CD4-positive, alpha-beta T cell treated with Interleukin-4 for 4 hours (primary cell): ENCODE results near the gene ALG9.

Experiments
- DNase-seq: peaks from one replicate; pipeline ENCODE4 v3.0.0-alpha.2; 2020

The ALG9 gene

DNA sequence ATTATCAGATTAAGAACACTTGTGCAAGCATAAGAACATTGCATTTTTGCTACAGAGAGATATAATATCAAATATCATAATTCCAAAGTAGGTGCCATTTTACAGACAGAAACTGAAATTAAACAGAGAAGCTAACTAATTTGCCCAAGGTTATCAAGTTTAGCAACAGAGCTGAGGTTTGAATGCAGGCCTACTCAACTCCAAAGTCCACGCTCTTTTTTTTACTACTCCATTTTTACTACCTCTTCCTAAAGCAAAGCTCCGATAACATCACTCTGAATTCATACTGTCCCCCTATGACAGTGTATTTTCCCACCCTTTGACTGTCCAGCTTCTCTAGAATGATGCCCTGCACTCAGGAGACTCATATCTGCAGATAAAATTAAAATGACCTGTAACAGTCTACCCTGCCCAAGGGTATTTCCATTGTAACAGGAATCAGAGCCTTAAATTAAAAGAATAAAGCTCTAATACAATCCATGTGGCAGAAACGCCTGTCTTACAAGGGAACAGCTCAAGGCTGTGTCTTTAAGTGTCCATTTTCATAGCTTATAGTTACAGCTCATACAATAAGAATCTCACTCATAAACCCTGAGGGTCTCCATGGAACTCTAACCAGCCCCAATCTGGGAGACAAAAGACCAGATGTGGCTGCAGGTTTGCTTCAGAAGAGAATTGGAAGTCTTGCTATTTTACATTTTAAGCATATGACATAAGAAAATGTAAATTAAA lies 36.8 kb downstream of the ALG9 start:
- no peak for DNase-seq

DNA sequence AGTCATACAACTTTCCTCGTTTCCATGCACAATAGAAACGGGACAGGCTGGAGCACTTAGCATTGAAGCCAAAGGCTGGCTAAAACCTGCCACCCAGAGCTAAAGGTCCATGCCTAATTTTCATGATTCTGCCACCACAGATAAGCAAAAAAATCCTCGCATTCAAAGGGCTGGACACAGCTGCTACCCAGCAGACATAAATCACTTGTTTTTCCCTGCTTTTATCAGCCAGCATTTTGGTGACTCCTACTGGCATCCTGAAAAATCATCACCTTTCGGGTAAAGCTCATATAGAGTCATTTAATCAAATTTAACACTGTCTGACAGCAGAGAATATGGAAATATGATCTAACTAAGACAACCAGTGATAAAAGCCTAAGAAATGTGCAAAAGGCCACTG lies 37.9 kb downstream of the ALG9 start:
- DNase-seq, result no peak

- no peak for DNase-seq
Observed at GRCh38 chr11:111829185-111829968, 42.0 kb downstream of the ALG9 start.

GRCh38 chr11:111826322-111826950 lies 44.9 kb downstream of the ALG9 start:
- no peak for DNase-seq

DNA sequence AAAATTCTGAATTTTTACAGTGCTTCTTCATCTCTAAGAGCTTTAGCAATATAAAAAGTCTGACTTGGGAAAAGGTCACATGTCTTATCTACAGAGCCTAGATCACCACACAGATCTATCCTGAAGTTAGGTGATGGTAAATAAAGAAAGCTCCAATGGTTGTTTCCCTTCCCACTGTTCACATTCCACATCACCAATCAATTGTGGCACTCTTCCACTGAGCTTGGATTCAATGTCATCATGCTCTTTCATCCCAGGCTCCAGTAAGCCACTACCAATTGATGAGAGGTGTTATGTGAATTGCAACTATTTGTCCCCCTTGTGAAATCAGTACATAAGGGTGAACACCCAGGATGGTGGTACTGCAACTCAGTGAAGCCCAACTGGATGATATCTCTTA lies 47.8 kb downstream of the ALG9 start:
- no peak for DNase-seq

- no peak for DNase-seq
Observed at GRCh38 chr11:111823131-111823530, 48.2 kb downstream of the ALG9 start.

GRCh38 chr11:111819829-111820237 lies 51.5 kb downstream of the ALG9 start:
- DNase-seq, result no peak

DNA sequence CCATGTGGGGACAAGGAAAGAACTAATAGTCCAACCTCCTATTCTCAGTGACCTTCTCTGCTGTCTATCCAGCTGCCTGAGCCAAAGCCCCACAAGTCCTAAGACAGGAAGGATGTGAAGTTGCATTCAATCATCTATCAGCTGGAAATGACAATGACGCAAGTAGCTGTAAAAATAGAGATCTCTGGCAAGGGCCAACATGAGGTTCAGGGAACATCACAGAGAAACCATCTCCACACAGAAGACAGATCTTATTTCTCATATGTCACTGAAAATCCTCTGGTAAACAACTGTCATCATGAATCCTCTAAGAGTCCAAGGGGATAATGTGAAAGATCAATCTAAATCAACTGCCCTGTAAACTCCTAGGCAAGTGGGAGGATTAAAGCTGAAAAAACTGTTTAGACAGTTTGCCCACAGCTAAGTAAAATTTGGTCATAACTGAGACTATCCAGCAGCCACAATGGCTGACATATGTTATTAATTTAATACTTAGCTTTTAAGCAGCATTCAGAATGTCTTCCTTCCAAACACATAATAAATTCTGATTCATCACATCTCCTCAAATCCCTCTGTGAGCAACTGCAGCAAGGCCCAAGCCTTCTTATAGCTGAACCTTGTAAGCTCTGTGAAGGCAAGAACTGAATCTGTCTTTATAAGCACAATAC lies 52.1 kb downstream of the ALG9 start:
- no peak for DNase-seq

- no peak for DNase-seq
Observed at GRCh38 chr11:111815489-111815888, 55.9 kb downstream of the ALG9 start.

DNA sequence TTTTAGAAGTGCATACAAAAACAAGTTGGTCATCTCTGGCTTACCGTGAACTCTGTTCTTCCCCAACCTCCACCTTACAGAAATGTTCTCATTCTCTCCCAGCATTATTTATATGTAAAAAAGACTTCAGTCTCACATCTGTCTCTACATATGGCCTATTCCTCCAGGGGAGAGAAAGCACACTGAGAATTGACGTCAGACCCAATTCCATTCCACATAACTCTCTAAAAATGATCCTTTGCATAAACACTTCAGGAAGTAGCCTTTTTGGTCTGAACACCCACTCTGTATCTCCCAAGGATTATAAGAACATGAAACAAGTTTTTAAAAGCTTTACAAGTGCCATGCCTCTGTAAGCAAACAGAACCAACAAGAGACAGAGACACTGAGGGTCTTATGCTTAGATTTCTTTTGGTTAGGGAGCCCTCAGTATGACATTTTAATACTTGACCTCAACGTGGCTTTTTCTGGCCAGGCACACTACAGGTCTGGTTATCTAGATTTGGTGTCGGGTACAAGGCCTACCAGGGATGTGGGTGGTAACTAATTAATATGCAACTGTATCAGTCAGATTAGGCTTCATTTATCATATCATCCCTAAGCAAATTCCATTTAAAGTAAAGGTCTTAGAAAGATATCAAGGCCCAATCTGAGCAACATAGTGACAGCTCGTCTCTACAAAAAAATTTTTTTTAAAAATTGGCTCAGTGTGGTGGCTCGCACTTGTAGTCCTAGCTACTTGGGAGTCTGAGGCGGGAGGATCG lies 56.6 kb downstream of the ALG9 start:
- DNase-seq, result no peak

- DNase-seq, result no peak
Observed at GRCh38 chr11:111814106-111814505, 57.3 kb downstream of the ALG9 start.

GRCh38 chr11:111812211-111812610 lies 59.2 kb downstream of the ALG9 start:
- no peak for DNase-seq

DNA sequence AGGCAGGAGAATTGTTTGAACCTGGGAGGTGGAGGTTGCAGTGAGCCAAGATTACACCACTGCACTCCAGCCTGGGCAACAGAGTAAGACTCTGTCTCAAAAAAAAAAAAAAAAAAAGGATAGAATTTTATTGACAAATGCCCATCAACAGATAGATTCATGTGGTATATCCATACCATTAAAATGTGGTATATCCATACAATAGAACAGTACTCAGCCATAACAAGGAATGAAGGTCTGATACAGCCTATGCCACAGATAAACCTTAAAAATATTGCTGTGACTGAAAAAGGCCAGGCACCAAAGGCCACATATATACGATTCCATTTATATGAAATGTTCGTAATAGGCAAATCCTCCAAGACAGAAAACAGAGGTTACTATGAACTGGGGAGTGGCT lies 59.9 kb downstream of the ALG9 start:
- no peak for DNase-seq

DNA sequence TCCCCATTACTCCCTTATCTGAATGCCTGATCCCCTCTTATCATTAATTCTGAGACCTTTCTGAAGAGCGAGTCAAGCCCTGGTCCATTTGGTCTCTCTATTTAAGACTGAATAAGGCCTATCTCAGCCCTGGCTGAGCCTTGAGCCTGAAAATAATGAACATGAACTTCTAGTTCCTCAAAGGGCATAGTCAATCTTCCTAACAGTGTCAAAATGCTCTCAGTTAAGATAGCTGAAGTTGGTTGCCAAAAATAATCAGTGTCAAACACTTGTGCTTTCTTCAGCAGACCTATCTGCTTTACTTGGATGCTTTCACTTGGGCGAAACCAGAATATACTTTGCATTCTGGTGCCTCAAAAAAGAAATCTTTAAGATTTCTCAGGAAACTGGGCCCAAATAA lies 62.5 kb downstream of the ALG9 start:
- no peak for DNase-seq

GRCh38 chr11:111808063-111808588 lies 63.3 kb downstream of the ALG9 start:
- no peak for DNase-seq

- no peak for DNase-seq
Observed at GRCh38 chr11:111807076-111807475, 64.3 kb downstream of the ALG9 start.

DNA sequence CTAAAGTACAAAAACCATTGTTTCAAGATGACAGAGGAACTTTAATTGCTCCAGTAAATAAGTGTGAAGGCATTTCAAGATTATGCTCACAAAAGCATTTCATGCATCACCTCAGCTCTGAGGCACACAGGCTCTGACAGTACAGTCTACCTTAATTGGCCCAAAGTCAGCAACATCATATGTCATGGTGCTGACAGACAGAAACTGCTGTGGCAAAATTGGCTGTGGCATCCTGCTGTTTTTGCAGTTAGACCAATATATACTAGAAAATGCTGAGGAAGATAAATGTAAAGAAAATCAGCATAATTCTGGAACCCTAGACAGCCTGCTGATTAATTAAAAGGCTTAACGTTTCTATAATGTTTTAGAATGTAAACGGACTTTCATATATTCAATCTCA lies 70.2 kb downstream of the ALG9 start:
- DNase-seq, result no peak

- no peak for DNase-seq
Observed at GRCh38 chr11:111798279-111798678, 73.1 kb downstream of the ALG9 start.

DNA sequence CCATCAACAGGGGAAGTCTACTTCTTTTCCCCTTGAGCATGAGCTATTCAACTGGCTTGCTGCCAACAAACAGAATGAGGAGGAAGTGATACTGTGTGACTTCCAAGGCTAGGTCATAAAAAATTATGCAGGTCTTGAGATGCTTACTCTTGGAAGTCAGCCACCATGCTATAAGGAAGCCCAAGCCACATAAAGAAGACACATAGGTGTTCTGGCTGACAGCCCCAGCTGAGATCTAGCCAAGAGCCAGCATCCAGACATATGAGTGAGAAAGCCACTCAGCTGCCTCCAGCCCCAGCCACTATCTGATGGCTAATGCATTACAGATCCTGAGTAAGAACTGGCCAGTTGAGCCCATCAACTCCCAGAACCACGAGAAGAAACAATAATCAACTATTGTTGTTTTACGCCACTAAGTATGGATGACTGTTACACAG lies 74.2 kb downstream of the ALG9 start:
- peak; percentile 5 for DNase-seq

DNA sequence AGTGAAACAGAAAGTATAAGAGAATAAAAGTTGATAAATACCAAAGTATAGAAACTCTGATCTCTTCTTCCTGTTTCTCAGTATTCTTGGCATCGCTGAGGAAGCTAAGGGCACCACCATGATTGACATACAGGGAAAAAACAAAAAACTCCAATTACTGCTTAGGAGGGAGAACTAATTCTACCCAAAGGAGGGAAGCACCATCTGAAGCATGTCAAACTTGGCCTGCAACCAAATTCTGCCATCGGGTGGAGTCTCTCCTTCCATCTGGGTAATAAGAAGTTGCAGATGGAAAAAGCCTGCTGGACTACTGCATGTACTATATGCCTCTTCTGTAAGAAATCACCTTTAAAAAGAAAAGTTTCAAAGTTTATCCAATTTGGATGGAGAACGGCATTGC lies 74.7 kb downstream of the ALG9 start:
- no peak for DNase-seq

DNA sequence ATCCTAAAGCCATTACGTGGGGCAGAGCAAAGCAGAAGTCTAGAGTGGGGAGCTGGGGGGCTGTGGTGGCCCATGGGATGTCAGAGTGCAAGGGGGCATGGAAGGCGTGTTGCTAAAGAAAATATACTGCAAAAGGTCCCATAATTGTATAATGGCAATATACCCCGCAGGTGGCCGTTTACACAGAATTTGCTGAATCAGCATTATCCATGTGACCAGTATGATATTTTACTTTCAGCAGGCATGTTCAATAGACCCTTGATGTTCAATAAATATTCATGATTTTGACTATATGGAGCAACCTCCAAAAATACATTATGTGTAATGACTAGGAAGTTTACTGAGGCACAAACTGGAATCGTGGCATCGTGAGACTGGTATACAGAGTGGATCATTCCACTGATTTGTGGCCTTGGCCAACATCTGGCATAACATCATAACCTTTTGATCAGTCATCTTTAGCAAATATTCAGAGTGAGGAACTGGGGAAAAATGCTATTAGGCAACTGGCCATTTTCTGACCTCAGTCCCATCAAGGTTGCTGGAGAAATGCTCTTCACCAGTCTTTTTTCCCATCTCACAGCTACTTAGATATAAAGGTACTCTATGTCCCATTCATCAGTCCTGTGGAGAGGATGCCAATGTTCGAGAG lies 75.9 kb downstream of the ALG9 start:
- DNase-seq, result no peak

GRCh38 chr11:111793863-111794262 lies 77.5 kb downstream of the ALG9 start:
- DNase-seq, result no peak
